ENCODE measurements around the gene TMEM273.

- TF ChIP-seq POLR2A (IDR thresholded peaks at IDR 0.05) = no peak
- no peak for TF ChIP-seq CTCF (IDR thresholded peaks at IDR 0.05)
These were observed 29.5 kb upstream of the TMEM273 start for GRCh38 chr10:49217645-49218044.
